ENCODE measurements around the gene LGALS9C.
"Not testable (repeated sequence)": the region's sequence is repeated elsewhere in the genome, so short reads cannot be mapped to it uniquely, and the experiment has no call there.

LGALS9C gene

GRCh38 chr17:18528899-18529500 lies 52.4 kb downstream of the LGALS9C start:
- DNase-seq (ENCODE audit: low read depth in 2 of 2): not testable (repeated sequence)

GRCh38 chr17:18530405-18530804 lies 53.8 kb downstream of the LGALS9C start:
- not testable (repeated sequence) for DNase-seq (ENCODE audit: low read depth in 2 of 2)

GRCh38 chr17:18542234-18542633 lies 65.6 kb downstream of the LGALS9C start:
- not testable (repeated sequence) for DNase-seq (ENCODE audit: low read depth in 2 of 2)

- not testable (repeated sequence) for DNase-seq (ENCODE audit: low read depth in 2 of 2)
Observed at GRCh38 chr17:18542907-18543306, 66.3 kb downstream of the LGALS9C start.

Data from stimulated activated CD4-positive, alpha-beta T cell treated with anti-CD3 and anti-CD28 coated beads, Interleukin-1b, Interleukin-23, amount 100 ng/mL, for 1 hour (primary cell).